Activated CD8-positive, alpha-beta memory T cell treated with anti-CD3 and anti-CD28 coated beads, Interleukin-2, amount 50 U/mL, for 48 hours (primary cell): Measurements from ENCODE around the gene TCF4.

Experiments used
- DNase-seq: peaks from one replicate; pipeline ENCODE4 v3.0.0-alpha.2; 2020

Gene TCF4

DNA sequence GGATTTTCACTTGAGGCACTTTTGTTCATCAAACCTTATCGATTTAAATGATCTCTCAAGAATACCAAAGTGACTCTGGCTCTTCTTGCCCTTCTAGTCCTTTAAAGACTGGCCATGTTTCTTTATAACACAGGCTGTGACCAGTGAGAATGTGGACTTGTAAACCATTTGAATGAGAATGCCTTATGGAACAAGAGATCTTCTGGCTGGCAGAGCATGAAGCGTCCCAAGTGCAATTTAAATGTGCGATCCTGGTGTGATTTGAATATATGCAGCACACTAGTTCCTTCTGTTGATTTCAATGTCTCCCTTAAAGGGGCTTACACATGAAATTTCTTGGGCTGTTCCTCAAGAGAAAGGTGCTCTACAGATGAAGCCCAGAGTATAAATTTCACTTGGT is 366.4 kb downstream of the TCF4 start:
- DNase-seq: no peak

DNA sequence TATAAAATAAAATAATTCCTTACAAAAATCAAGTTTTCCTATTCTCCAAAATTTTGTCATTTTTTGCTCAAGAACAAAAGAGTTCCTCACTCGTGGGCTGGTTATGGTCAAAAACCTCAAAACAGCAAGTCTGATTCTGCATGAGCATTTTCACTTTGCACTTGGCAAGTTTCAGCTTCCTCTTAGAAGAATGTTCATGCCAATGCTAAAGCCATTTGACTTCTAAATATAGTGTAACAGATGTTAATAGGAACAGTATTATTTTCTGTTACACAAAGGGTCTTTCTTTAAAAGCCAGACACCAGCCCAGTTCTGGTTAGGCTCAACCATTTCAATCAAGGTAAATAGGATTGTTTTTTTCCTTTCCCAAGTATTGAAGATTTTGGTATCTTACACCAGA is 367.5 kb downstream of the TCF4 start:
- no peak for DNase-seq

DNA sequence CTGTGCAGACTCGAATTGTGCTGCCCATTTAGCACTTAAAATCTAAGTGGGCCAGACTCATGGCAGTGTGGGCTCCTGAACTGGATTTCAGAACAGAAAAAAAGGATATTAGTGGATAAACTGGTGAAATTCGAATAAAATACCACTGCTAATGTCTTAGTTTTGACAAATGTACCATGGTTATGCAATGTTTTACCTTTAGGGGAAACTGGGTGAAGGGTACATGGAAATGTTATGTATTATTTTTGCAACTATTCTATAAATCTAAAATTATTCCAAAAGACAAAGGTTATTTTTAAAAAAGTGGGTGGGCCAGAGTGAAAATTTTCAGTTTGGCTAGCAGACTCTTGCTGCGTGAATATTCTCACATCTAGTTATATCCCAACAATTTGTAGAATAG is 368.2 kb downstream of the TCF4 start:
- no peak for DNase-seq

DNA sequence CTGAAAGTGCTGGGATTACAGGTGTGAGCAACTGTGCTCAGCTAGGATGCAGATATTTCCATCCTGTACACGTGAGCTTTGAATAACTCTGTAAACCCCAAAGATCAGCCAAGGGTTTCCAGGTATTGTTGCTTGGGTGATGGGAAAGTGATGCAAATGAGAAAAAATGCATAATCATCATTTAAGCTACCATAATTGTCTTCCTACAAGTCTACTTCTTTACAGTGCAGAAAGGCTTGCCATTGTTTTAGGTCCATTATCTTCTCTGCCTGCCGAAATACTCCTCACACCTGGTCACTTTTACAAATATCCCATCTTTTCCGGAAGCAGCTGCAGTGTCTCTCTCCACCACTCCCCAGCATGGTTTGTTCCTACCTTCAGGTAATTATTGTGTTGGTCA is 368.9 kb downstream of the TCF4 start:
- no peak for DNase-seq

DNA sequence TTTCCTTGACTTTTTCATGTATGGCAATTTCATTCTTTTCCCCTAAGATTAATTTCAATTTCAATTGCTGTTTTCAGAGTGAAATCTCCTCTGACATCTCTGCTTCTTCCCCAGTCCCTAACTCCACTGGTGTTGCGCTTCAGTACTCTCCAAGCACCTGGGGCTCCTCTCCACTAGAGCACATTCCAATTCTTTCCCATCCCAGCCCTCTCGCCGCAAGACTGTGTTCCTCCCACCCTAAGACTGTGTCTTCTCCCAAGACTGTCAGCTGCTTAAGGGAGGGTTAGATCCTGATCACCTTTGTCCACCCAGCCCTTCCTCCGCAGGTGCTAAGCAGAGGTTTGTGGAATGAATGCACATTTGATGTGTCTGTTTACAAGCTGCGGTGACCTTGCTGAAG is 373.0 kb downstream of the TCF4 start:
- no peak for DNase-seq

GRCh38 chr18:55214534-55214933 is 373.5 kb downstream of the TCF4 start:
- no peak for DNase-seq

GRCh38 chr18:55213586-55213985 is 374.4 kb downstream of the TCF4 start:
- no peak for DNase-seq

DNA sequence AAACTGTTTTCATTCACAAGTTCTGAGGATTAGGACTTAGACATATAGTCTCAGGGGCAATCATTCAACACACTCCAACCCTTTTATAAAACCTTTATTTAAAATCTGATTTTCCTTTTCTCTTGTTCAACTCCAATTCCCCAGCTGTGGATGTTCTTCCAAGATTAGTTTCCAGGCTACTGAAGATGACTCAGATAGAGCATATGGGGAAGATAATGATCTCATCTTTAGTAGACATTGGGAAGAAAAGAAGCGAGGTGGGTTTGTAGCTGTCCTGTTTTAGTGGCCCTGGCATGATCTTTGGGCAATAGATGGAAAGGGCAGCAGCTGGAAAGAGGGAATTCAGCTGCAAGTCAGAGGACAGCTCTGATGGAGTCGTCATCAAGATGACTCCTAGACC is 381.1 kb downstream of the TCF4 start:
- no peak for DNase-seq

GRCh38 chr18:55202232-55202917 is 385.6 kb downstream of the TCF4 start:
- DNase-seq: no peak

GRCh38 chr18:55199291-55199963 is 388.6 kb downstream of the TCF4 start:
- no peak for DNase-seq

GRCh38 chr18:55195863-55196262 is 392.1 kb downstream of the TCF4 start:
- no peak for DNase-seq

DNA sequence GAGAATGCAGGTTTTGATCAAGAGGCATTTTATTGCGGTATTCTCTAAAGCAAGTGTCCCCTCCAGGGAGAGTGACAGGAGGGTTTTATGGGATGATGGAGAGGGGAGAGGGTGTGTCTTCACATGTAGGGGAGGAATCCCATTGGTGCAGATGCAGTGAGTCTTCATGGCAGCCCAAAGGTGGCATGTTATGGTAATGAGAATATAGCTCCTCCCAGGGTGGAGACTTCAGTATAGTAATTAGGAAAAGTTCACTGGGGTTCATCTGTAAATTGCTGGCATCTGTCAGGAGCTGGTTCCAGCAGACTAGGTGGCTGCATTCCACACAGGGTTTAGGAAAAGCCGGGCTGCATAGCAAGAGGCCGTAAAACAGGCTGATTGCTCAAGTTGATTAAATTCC is 398.0 kb downstream of the TCF4 start:
- DNase-seq: no peak

DNA sequence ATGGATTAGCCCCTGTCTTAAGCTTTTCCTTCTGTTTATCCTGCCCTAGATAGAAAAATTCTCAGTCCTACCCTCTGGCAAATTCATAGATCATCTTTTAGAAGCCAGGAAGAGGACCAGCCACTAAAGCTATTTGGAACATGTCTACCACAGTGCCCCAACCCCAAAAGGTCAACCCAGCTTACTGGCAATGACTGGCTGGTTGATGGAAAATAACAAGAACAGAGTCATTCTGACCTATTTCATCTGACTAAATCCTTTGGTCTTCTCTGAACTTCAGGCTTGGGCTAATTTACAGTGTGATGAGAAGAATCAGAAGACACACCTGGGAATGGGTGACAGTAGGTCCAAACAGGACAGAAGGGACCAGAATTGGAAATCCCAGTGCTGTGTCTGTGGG is 401.4 kb downstream of the TCF4 start:
- no peak for DNase-seq

DNA sequence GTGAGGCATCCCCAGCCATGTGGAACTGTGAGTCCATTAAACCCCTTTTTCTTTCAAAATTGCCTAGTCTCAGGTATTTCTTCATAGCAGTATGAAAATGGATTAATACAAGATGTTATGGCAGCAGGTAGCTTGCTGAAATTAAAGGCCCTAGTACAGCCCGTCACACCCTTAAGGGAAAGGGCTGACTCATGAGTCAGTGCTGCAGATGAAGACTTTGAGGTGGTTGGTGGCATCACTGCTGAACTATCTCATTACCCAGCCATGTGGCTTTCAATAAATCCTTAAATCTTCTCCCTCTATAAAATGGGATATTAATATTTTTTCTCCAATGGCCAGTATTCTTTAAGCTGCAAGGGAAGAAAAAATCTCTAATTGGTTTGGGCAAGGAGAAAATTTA is 402.6 kb downstream of the TCF4 start:
- DNase-seq: no peak

- DNase-seq: no peak
These were observed 408.2 kb downstream of the TCF4 start for GRCh38 chr18:55179835-55180234.

- DNase-seq: no peak
These were observed 408.6 kb downstream of the TCF4 start for GRCh38 chr18:55179425-55179824.

- no peak for DNase-seq
These were observed 414.7 kb downstream of the TCF4 start for GRCh38 chr18:55173291-55173690.
